HG02840 (cell line): Measurements from ENCODE around the gene SRRM4.

Experiments
- ATAC-seq: cut with Tn5 transposase; IDR thresholded peaks from one replicate; pipeline ENCODE4 v1.9.1; 2021; ENCODE audit warnings: mild to moderate bottlenecking, moderate library complexity, moderate number of reproducible peaks; ENCODE audit not compliant: unreplicated experiment, low FRiP score

SRRM4 gene

GRCh38 chr12:119157528-119157927 lies 176.2 kb downstream of the SRRM4 start:
- no peak for ATAC-seq

DNA sequence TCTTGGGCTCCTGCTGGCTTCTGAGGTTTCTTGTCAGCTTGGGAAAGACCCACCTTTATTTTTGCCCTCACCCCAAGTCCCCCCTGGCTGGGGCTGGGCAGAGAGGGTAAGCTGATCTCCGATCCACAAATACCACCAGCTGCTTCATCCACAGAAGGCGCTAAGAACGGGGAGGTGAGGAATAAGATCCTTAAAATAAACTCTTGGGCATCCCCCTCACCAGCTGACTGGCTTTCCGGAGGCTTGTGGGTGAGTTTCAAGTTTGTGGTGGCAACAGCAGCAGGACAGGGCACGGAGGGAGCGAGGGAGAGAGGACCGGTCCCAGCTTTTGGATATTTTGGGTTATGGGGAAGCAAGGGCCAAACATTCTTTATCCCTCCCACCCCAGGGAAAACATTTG lies 176.6 kb downstream of the SRRM4 start:
- ATAC-seq, result no peak

- ATAC-seq, result no peak
These were observed 177.1 kb downstream of the SRRM4 start for GRCh38 chr12:119158402-119158801.

- no peak for ATAC-seq
These were observed 178.5 kb downstream of the SRRM4 start for GRCh38 chr12:119159844-119160243.

- ATAC-seq, result no peak
These were observed 186.6 kb downstream of the SRRM4 start for GRCh38 chr12:119167902-119168301.

GRCh38 chr12:119168721-119169120 lies 187.4 kb downstream of the SRRM4 start:
- ATAC-seq, result no peak

DNA sequence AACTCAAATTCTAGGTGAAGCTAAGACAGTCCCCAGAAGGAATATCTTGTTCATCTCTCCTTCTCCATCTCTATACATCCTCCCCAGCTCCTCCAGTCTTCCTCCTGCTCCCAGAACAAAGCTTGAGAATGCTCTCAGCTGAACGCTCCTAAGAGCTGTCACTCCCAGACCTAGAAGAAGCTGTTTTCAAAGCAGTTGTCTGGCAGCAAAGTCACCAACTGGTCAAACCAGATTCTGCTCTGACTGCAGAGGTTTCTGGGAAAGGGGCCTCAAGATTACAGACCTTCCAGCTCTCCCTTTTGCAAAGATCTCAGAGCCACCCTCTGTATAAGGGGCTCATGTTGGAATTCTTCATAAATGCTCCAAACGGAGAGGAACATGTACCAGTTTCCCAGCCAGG lies 187.8 kb downstream of the SRRM4 start:
- ATAC-seq, result no peak

- no peak for ATAC-seq
These were observed 189.9 kb downstream of the SRRM4 start for GRCh38 chr12:119171291-119171690.

GRCh38 chr12:119171691-119172425 lies 190.5 kb downstream of the SRRM4 start:
- ATAC-seq, result no peak

DNA sequence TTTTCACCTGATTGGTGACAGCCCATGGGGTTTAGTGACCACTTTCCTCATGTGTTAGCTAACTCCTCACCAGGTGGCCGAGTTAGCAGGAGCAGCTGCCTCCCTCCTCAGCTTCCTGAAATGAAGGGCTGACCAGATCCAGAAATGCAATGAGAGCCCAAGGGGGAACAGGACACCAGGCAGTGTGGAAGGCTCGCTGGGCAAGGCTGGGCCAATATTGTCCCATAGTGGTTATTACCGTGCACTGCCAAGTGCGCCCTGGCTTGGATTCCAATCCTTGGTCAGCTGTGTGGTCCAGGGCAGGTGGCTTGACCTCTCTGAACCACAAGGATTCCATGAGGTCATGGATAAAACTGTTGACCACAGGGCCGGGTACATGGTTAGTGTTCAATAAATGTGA lies 193.7 kb downstream of the SRRM4 start:
- ATAC-seq, result no peak

GRCh38 chr12:119176267-119177055 lies 195.1 kb downstream of the SRRM4 start:
- no peak for ATAC-seq

DNA sequence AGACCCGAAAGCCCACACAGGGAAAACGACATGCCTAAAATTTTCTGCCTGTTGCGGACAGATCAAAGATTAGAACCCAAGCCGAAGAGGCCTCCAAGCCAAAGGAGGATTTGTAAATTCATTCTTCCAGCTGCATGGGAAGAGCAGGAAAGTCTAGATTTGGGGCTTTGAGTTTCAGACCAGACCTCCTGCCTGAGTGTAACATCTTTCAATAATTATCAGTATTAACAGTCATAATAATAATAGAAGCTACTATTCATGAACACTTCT lies 195.7 kb downstream of the SRRM4 start:
- ATAC-seq, result no peak

DNA sequence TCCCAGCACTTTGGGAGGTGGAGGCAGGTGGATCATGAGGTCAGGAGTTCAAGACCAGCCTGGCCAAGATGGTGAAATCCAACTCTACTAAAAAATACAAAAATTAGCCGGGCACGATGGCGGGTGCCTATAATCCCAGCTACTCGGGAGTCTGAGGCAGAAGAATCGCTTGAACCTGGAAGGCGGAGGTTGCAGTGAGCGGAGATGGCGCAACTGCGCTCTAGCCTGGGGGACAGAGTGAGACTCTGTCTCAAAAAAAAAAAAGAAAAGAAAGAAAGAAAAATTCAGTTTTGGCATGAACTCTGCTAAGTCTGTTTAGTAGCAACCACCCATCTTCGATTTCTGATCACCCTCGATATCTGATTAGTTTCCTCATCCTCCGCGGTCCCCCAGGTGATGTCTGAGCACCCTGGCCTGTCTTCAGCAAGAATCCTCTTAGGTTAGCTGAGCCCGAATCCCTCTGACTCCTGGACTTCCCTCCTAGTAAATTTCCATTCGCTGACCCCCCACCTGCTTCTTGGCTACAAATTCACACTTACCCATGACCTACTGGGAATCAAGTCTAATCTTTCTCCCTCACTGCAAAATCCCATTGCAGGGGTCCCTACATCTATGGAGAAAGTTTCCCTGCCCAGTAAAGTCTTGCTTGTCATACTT lies 196.5 kb downstream of the SRRM4 start:
- no peak for ATAC-seq

GRCh38 chr12:119178544-119179334 lies 197.4 kb downstream of the SRRM4 start, which contains the start of gene HSPB8:
Gene HSPB8, plus strand, starts transcription at chr12:119178931. Its CDS starts 382 bp downstream, at chr12:119179313.
- ATAC-seq, result no peak

GRCh38 chr12:119179335-119180021 lies 198.1 kb downstream of the SRRM4 start:
- no peak for ATAC-seq

- no peak for ATAC-seq
These were observed 199.2 kb downstream of the SRRM4 start for GRCh38 chr12:119180380-119181040.

DNA sequence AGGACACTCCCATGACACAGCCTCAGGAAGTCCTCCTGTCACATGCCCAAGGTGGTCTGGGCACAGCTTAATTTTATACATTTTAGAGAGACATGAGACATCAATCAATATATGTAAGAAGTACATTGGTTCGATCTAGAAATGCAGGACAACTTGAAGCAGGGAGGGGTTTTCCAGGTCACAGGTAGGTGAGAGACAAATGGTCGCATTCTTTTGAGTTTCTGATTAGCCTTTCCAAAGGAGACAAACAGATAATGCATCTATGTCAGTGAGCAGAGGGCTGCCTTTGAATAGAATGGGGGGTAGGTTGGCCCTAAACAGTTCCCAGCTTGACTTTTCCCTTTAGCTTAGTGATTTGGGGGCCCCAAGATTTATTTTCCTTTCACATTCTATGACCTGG lies 199.9 kb downstream of the SRRM4 start:
- ATAC-seq, result no peak

DNA sequence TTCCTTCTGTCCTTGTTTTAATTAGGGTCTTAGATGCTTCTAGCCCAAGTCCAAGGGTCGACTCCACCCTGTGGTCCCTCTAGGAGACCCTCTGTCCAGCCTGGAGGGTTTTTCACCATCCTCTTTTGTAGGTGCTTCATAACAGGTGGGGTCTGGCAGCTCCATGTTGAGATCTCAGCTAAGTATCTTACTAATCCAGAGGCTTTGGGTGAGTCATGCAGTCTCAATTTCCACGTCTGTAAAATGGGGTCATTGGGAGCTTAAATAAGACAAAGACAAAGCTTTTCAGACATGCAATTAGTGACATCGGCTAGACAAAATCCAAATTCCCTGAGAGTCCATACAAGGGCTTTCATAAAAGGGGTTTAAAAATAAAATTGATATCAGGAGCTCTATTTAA lies 200.6 kb downstream of the SRRM4 start:
- ATAC-seq, result no peak

DNA sequence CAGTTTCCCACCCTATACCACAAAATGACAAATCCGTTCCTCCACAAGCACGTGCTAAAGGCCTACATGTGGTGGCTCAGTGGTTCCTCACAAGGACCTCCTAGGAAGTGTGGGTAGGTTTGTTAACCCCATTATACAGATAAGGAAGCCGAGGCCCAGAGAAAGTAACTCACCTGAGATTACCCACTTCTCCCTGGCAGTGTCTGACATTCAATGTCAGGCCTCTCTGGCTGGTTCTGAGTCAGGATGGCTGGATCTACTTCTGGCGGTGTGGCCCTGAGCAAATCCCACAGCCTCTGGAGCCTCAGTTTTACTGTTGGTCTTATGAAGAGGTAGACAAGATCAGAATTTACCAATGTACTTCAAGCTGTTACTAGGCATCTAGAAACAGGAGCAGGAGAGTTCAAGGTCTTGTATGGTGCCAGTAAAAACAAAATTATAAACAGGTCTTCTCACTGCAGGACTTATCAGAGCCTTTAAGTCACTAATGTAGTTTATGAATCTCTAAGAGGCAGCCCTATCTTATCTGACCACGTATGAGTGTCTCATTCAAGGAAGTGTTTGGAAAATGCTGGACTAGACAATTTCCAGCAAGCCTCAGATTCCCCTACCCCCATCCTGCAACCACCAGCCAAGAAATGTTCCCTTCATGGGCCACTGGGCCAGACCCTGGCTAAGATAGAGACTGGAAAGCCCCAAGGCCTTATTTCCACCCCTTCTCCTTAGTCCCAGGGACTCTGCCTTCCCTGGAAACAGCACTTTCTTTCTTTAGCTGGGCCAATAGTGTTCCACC lies 201.6 kb downstream of the SRRM4 start:
- no peak for ATAC-seq
